ENCODE measurements around the gene PCK1.

- TF ChIP-seq CTCF (conservative IDR thresholded peaks at IDR 0.05; ENCODE audit: low read depth, low read length) = no peak
- no peak for TF ChIP-seq EZH2phosphoT487 (IDR thresholded peaks at IDR 0.05; ENCODE audit: borderline replicate concordance, low read length)
- TF ChIP-seq EZH2 (IDR thresholded peaks at IDR 0.05; ENCODE audit: low read length, unreplicated experiment) = no peak
These were observed 6.7 kb downstream of the PCK1 start for GRCh38 chr20:57567471-57568079.
